HG02981 (cell line): Measurements from ENCODE around the gene CKS1B.

Experiments
- ATAC-seq: cut with Tn5 transposase; IDR thresholded peaks from one replicate; pipeline ENCODE4 v1.9.1; 2021; ENCODE audit warnings: mild to moderate bottlenecking, moderate library complexity; ENCODE audit not compliant: unreplicated experiment

The CKS1B gene

DNA sequence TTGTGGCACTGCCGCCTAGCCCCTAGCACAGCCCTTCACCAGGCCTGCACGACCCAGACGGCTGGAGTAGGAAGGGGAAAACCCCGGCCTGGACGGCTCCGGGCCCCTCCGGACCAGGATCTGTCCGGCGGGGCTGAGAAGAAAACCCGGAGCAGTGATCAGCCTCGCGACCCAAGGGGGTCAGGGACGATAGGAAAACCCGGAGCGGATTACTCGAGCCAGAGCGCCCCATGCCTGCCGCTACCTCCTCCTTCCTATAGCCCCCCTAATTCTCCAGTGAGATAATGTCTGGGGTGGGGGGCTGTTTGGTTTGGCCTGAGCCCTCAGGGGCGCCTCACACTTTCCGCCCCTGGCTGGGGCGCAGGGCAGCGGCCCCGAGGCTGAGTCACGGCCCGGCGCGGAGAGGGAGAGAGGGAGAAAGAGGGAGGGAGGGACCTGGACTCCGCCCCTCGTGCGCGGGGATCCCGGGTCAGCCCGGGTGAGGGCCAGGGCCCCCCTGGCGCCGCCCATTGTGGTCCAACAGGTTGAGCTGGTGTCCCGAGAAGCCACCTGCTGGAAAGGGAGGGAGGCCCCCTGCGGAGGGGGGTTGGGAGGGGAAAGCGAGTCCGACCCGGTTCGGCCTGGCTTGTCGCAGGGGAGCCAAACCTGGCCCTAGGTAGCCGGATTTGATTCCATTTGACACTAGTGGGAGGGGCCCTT, 26.4 kb downstream of the CKS1B start:
- ATAC-seq = peak; percentile 25

DNA sequence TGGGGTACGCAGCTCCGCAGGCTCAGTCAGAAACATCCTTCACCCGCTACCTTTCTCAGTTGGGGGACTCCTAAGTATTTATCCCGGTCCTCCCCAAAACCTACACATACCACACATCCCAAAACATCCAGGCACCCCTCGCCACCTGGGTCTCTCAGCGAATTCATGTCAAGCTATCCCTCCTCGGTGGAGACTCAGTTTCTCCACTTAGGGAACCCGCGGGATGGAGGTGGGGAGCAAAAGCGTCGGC, 26.9 kb downstream of the CKS1B start:
- ATAC-seq = no peak

- ATAC-seq = peak; percentile 59
Measured at GRCh38 chr1:155001675-155002463, 27.4 kb downstream of the CKS1B start.

DNA sequence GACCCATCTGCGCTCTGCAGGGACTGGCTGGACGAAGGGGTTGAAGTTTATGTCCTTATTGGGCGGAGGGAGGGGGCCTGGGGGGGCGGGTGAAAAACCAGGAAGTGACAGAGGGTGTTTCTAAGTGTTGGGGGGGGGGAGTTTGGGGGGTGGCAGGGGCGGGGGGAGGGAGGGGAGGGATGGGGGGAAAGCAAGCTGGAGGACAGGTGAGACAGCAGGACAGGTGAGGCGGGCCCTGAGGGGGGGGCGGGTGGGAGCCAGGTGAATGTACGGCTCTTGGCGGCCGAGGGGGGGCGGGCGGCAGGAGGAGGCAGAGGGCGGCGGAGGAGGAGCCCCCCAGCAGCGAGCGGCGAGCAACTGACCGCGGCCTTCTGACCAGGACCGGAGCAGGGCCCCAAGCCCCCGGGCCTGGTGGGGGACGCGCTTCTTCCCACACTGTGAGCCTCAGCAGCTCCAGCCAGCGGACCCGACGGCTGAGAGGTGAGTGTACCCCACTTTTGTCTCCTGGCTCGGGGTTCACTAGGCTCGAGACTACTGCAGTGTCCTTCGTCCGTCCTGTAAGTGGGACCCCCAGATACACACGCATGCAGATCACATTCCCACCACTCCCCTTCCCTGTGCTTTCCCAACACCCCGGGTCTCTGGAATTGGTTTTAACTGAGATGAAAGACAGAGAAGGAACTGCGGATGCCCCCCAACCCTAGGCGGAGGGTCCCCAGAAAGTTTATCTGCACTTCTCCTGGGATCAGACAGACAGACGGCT, 28.2 kb downstream of the CKS1B start, which contains the start of gene ZBTB7B:
Gene ZBTB7B, plus strand, starts transcription at position 339 of the 763 bp plus-strand sequence. CDS start 11,859 bp downstream, outside the sequence.
- peak; percentile 0 for ATAC-seq

- no peak for ATAC-seq
Measured at GRCh38 chr1:155003227-155003765, 28.8 kb downstream of the CKS1B start.

- ATAC-seq = no peak
Measured at GRCh38 chr1:155003766-155004351, 29.4 kb downstream of the CKS1B start.

- no peak for ATAC-seq
Measured at GRCh38 chr1:155004352-155005075, 30.0 kb downstream of the CKS1B start.

GRCh38 chr1:155005076-155006011, 30.9 kb downstream of the CKS1B start:
- no peak for ATAC-seq

GRCh38 chr1:155006601-155007101, 32.2 kb downstream of the CKS1B start:
- no peak for ATAC-seq

GRCh38 chr1:155007251-155007828, 32.9 kb downstream of the CKS1B start:
- ATAC-seq = no peak

DNA sequence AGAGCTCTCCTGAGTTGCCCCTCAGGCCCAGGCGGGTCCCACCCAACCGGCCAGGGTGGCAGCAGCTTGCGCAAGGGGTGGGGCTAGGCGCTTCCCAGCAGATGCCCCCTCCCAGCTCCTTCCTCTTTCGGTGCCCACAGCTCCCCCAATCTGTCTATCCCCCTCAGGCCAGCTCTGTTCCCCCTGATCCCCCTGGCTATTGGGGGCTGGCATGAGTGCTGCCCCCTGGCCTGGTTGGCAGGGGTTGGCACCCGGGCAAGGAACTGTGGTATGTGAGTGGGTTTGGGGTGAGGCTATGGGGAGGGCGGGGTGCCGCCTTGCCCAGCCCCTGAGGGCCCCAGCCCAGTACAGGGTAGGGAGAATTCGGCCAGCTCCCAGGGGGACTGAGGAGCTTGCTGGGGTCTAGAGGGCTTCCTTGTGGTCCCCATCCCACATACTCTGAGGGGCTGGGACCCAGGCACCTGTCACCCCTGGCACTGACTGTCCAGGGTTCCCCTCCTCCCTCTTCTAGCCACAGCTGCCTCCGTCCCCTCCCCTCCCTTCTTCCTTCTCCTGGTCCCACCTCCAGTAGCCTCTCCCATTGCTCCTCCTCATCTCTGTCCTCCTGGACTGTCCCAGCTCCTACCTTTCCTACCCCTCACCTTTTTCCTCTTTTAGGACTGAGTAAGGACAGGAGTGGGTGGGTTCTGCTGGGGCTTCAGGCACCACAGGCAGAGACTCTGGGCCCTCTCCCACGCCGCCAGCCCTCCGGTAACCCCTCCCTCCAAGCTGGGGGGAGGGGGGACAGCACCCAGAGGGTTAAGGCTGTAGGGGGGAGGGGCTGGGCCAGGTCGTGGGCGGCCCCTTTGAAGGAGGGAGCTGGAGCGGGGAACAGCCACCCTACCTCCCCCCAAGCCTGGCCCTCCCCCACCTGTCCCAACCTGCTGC, 33.8 kb downstream of the CKS1B start:
- ATAC-seq = no peak

DNA sequence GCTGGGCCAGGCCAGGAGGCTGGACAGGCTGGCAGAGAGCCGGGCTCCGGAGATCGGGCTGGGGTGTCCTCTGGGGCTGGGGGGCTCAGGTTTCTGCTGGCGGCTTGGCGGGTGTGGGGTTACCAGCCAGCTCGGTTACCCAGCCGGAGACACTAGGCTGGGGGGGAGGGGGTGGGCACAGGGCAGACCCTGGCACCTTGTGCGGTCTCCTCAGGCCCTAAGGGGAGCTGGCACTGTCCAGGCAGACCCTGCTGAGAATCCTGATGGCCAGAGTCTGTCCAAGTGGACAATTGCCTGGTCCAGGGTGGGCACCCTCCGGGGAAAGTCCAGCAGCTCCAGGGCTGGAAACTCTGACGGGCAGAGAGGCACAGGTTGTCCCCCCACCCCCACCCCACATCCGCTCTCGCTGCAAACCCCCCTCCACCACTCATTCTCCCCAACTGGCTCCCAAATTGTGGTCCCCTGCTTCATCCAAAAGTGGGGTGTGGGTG, 34.8 kb downstream of the CKS1B start:
- ATAC-seq = no peak

DNA sequence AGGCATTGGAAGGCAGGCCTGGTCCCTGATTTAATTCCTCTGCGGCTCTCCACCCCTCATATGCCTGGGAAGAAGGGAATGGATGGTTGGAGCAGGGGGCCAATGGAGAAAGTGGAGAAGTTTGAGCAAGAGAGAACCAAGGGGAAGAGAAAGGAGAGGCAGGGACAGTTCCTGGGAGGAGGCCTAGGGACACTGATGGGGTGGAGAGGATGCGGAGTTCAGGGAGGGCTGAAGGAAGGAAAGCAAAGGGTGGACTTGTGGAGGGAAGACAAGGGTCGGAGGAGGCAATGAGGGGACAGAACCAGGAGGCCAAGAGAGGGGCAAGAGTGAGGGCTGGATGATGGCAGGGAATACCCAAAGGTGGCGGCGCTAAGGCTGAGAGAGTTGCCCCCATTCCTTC, 35.3 kb downstream of the CKS1B start:
- no peak for ATAC-seq

DNA sequence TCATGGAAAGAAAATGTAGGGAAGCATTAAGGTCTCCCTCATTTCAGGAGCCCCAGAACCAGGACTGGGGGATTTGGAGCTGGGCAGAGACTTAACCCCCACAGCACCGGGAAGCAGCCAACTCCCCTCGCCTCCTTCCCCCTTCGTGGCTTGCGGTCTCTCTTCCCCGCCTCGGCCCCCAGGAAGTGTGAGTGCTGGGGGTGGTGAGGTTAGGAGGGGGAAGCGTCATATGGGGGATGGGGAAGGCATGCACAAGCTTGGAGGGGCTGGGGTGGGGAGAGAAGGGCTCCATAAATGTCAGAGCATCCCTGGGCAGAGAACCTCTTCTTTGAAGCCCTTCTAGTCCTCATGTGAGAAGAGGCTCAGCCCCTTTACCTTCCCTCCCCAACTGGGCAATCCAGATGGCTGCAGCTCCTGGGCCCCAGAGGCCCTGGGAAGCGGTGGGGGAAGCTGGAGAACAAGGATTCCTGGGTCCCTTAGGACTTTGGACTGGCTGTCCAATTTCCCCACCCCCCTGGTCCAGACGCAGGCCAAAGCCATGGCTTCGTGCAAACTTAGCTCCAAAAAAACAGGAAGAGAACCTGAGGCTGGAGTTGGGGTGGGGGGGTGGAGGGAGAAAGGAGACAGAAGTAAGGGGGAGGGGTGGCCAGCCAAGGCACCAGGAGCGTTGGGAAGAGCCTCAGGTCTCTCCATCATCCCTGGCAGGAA, 35.9 kb downstream of the CKS1B start:
- no peak for ATAC-seq

DNA sequence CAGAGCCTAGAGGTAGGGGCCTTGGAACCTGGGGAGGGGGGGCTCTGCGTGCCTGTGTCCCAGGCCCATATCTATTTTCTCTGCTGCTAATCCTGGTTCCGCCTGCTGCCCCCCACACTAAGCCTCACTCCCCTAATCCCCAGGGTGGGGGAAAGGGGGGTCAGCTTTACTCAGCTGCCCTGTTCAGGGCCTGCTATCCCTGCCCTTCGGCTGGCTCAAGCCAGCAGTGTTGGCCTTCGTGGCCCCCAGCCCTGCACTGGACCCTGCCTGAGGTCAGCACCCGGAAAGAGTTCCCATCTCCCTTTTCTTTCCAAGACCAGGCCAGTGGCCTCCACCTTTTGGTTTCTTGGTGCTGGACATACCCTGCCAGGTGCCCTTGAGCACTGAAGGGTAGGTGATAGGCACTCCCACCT, 36.5 kb downstream of the CKS1B start:
- ATAC-seq = no peak

DNA sequence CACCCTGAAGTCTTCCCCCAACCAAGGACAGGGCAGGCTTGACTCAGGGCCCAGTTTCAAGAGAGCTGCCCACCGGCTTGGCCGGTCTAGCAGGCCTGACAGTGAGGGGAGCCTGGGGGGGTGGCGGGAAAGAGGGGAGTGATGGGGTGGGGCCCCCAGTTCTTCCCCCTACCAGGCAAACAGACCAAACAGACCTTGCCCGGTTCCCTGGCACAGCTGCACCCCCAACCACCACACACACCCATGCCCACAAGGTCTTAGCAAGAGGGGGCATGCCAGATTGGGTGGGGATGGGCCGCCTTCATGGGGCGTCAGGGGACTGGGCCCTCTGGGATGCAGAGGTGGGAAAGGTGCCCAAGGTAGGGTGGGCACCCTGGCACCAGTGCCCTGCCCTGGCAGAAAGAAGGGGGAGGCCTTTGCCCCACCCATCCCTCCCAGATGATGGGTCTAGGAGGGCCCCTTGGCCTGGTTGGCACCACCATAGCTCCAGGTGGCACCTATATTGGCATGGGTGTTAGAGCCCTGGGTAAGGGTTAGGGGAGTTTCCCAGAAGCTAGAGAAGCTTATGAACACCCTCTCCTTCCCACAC, 37.0 kb downstream of the CKS1B start:
- no peak for ATAC-seq
